Retina (tissue), 1 donor: ENCODE results near the gene SORCS3.

Experiments used
- DNase-seq: peaks from one replicate; pipeline ENCODE4 v3.0.0-alpha.2; 2016

SORCS3 gene

GRCh38 chr10:105280895-105281294, 639.8 kb downstream of the SORCS3 start:
- DNase-seq = no peak

GRCh38 chr10:105284476-105285215, 643.6 kb downstream of the SORCS3 start:
- no peak for DNase-seq

- no peak for DNase-seq
Observed at GRCh38 chr10:105288026-105288425, 646.9 kb downstream of the SORCS3 start.

GRCh38 chr10:105288613-105289012, 647.5 kb downstream of the SORCS3 start:
- DNase-seq = no peak

GRCh38 chr10:105291571-105291970, 650.5 kb downstream of the SORCS3 start:
- DNase-seq = no peak

- no peak for DNase-seq
Observed at GRCh38 chr10:105292236-105292635, 651.1 kb downstream of the SORCS3 start.
